Neutrophil (primary cell): ENCODE results near the gene GTF2I.

ENCODE experiments used
- H3K27ac ChIP-seq: fragments of 200-600 bp; sonication (generic); 2 replicates; pipeline ENCODE4 v1.5.1; 2016; ENCODE audit warnings: mild to moderate bottlenecking, moderate library complexity
- H3K27me3 ChIP-seq: fragments of 200-600 bp; sonication (generic); 2 replicates; pipeline ENCODE4 v1.6.0; 2016; ENCODE audit warnings: mild to moderate bottlenecking
- H3K36me3 ChIP-seq: fragments of 200-600 bp; sonication (generic); 2 replicates; pipeline ENCODE4 v1.5.1; 2017
- H3K4me1 ChIP-seq, 2 experiments: fragments of 200-600 bp in 1 of 2; sonication (generic) in 1 of 2; 1 replicate in 1 of 2; 2 replicates in 1 of 2; pipeline versions ENCODE4 v1.5.1 to v1.6.1; 2013 to 2016; ENCODE audit warnings: low read depth in 1 of 2, low read length in 1 of 2, mild to moderate bottlenecking in 1 of 2, moderate library complexity in 1 of 2; ENCODE audit not compliant: control insufficient read depth in 1 of 2, insufficient read depth in 1 of 2
- H3K4me3 ChIP-seq, 2 experiments: fragments of 200-600 bp in 1 of 2; sonication (generic) in 1 of 2; 1 replicate in 1 of 2; 2 replicates in 1 of 2; pipeline ENCODE4 v1.5.1; 2013 to 2016; ENCODE audit warnings: low read depth in 1 of 2, low read length in 1 of 2, mild to moderate bottlenecking in 1 of 2, moderate library complexity in 1 of 2
- H3K9me3 ChIP-seq: fragments of 200-600 bp; sonication (generic); 2 replicates; pipeline ENCODE4 v1.5.1; 2016
- CTCF ChIP-seq: fragments of 200-600 bp; sonication (generic); IDR thresholded peaks from 2 replicates; pipeline ENCODE4 v1.5.1; 2016; ENCODE audit warnings: antibody characterized with exemption

Gene GTF2I

GRCh38 chr7:74657692-74658177 is at the start of gene GTF2I:
Gene GTF2I (plus strand): TSS chr7:74657718. CDS start chr7:74689129, 31,411 bp downstream.
- no peaks in the 10 kb centered on the region for H3K9me3 ChIP-seq
- H3K4me1 ChIP-seq, result peaks cover 46 to 50% of the 10 kb centered on the region in 2 experiments

DNA sequence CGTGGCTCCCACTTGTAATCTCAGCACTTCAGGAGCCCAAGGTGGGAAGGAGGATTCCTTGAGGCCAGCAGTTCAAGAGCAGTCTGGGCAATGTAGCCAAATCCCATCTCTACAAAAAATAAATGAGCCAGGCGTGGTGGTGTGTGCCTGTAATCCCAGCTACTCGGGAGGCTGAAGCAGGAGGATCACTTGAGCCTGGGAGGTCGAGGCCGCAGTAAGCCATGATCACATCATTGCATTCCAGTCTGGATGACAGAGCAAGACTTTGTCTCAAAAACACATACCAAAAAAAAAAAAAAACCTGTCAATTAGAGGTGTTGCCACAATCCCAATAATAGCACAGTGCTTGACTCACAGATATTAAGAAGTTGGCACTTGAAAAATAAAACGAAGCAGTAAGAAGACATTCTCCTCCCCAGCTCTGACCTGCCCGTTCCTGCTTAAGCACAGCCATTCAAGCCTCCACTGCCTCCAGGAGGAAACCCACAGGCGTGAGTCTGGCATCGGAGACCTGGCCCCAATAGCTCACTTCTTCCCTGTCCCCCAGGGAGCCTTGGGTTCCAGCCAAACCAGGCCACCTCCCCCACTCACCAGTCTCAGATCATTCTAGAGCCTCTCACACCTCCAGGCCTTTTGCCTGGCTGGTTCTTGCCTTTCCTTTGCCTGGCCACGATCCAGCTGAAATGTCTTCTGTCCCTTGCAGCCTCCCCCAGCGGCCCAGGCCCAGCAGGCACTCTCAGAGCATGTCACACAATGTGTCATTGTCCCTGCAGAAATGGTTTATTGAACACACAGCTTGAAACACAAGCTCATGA is 45.3 kb upstream of the GTF2I start:
- TF ChIP-seq CTCF, result no peak
- H3K27me3 ChIP-seq, result peaks cover 14% of the 10 kb centered on the region
- H3K4me3 ChIP-seq, result no peak overlapping the region
- no peaks in the 10 kb centered on the region for H3K9me3 ChIP-seq
- no peak overlapping the region for H3K27ac ChIP-seq
- H3K36me3 ChIP-seq, result no peaks in the 10 kb centered on the region
- H3K4me1 ChIP-seq, result peaks cover 1 to 2% of the 10 kb centered on the region in 2 experiments

More at GRCh38 chr7:74657692-74658177, at the start of gene GTF2I:
- peak within 1 kb of the TSS; percentile 88 for H3K27ac ChIP-seq
- H3K36me3 ChIP-seq, result no peaks in the 10 kb centered on the region
- peak within 1 kb of the TSS; percentile 78 to 81 for H3K4me3 ChIP-seq
- peaks cover 14% of the 10 kb centered on the region for H3K27me3 ChIP-seq
- no peak for TF ChIP-seq CTCF

DNA sequence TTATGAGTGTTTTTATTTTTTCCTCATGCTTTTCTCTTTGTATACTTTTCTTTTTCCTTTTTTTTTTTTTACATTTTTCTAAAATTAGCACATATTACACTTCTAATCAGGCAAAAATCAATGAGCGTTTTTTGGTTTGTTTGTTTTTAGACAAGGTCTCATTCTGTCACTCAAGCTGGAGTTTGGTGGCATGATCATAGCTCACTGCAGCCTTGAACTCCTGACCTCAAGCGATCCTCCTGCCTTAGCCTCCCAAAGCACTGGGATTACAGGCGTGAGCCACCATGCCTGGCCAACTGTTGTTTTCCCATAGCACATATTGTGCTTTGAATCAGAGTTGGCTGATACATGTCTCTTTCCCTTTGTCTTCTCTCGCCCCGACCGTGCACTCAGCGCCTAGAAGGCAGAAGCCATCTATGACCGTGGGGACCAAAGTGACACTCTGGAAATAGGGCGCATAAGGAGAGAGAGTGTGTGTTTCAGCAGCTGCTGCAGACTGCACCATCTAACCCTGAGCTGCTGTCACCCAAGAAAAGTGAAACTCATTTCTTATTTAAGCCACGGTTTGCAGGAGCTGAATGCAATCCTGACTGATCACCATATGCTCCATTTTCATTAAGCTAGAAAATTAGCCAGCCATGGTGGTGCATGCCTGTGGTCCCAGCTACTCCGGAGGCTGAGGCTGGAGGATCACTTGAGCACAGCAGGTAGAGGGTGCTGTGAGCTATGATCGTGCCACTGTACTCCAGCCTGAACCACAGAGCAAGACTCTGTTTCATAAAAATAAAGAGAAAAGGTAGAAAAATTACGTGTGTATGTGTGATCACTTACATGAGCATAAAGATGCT is 41.4 kb upstream of the GTF2I start:
- Histone ChIP-seq H3K4me1 (peaks cover 11 to 12% of the 10 kb centered on the region in 2 experiments), H3K4me3 (no peak overlapping the region), H3K27me3 (no peaks in the 10 kb centered on the region), H3K27ac (no peak overlapping the region), H3K9me3 (no peaks in the 10 kb centered on the region), H3K36me3 (no peaks in the 10 kb centered on the region)
- no peak for TF ChIP-seq CTCF

GRCh38 chr7:74617180-74617744 is 40.3 kb upstream of the GTF2I start:
- Histone ChIP-seq H3K9me3 (no peaks in the 10 kb centered on the region), H3K4me3 (peak overlapping the region in 1 of 2 experiments; percentile 8), H3K27me3 (no peaks in the 10 kb centered on the region), H3K36me3 (no peaks in the 10 kb centered on the region), H3K27ac (no peak overlapping the region), H3K4me1 (peaks cover 11 to 12% of the 10 kb centered on the region in 2 experiments)
- no peak for TF ChIP-seq CTCF

- H3K4me1 ChIP-seq, result peaks cover 11 to 12% of the 10 kb centered on the region in 2 experiments
- no peaks in the 10 kb centered on the region for H3K27me3 ChIP-seq
- no peak overlapping the region for H3K4me3 ChIP-seq
- H3K9me3 ChIP-seq, result no peaks in the 10 kb centered on the region
- no peak overlapping the region for H3K27ac ChIP-seq
- TF ChIP-seq CTCF, result no peak
- no peaks in the 10 kb centered on the region for H3K36me3 ChIP-seq
Observed at GRCh38 chr7:74619235-74619860, 38.2 kb upstream of the GTF2I start.
